GM21367 (cell line): ENCODE results near the gene WNT8A.

Experiments
- ATAC-seq: cut with Tn5 transposase; IDR thresholded peaks from one replicate; pipeline ENCODE4 v1.9.1; 2021; ENCODE audit not compliant: unreplicated experiment

The WNT8A gene

DNA sequence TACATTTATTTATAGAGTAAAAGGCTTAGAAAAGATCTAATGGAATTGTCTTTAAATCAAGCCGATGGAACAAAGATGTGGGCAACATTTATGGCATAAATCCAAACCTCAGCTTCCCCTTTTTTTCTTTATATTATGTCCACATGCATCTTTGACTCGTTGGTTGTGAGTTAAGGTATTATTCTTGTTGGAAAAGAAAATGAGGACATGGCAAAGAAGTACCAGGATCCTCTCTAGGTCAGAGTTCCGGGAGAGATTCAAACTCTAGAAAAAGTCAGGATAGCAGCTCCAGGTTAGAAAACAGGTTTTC, 55.9 kb downstream of the WNT8A start:
- no peak for ATAC-seq

DNA sequence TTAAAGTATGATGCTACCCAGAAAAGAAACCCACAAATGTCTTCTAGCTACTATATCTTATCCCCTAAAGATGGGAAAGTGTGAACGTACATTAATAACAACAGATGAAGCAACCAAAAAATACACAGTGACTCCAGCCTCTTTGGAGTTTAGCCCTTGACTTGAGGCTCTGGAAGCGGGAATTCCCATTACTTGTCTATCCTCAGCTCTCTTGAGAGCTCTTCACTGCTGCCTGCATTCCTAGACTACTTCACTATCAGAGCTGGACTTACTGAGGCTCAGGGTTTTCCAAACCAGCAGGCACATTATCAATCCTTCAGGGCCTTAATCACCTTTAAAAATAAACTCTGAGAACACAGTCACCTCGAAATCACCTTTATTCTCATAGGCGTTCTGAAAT, 56.4 kb downstream of the WNT8A start:
- ATAC-seq: no peak
